HG02970 (cell line): Measurements from ENCODE around the gene MAPK9.
"Not testable (repeated sequence)": the region's sequence is repeated elsewhere in the genome, so short reads cannot be mapped to it uniquely, and the experiment has no call there.

ENCODE experiments used
- ATAC-seq: cut with Tn5 transposase; IDR thresholded peaks from one replicate; pipeline ENCODE4 v1.9.1; 2021; ENCODE audit warnings: mild to moderate bottlenecking, moderate library complexity, moderate number of reproducible peaks; ENCODE audit not compliant: unreplicated experiment, low FRiP score

MAPK9 gene

GRCh38 chr5:180328296-180329137 lies 36.6 kb upstream of the MAPK9 start:
- peak; percentile 67 for ATAC-seq

GRCh38 chr5:180326989-180327565 lies 35.2 kb upstream of the MAPK9 start:
- ATAC-seq: no peak

GRCh38 chr5:180324601-180324950 lies 32.7 kb upstream of the MAPK9 start:
- ATAC-seq: no peak

DNA sequence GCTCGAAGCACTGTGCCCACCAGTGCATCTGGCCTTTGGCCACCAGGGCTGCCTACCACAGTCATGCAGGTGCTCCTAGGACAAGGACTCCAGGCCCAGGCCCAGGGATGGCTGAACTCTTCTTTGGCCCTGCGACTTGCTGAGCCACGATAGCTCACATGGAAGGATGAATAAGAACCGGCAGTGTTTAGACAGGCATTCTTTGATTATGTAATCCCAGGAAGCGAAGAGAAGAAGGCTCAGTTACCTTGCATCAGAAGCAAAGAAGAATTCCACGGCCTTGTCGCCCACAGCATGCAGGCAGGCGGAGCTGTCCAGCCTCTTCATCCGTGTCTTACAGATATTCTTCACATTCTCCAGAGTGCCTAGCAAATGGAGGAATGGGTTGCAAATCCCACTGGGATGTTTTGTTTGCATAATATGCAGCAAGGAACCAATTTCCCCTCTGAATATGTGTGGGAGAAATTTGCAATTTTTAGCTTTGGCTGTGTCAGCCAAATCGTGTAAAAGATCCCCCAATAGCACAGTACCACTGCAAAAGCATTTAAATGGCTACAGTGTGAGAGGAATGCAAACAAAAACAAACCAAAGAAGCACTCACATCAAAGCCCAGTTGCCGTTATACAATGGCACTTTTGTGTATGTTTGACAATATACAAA lies 32.2 kb upstream of the MAPK9 start:
- no peak for ATAC-seq

DNA sequence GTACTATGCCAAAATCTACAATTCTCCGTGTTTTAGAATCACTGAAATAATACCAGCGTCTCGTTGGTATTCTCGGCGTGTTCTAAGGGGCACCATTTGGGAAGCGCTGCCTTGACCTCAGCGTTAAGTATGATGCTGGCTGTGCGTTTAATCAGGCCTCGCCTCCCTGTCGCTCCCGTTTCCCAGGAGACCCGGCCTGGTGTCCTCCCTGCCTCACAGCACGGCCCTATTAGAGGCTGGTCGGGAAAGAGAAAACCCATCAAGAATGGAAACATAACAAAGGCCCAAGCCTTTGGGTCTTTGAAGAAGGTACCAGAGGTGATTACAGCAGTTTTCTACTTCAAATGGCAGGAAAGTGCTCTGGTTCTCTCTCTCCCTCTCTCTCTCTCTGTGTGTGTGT lies 31.3 kb upstream of the MAPK9 start:
- ATAC-seq: no peak

DNA sequence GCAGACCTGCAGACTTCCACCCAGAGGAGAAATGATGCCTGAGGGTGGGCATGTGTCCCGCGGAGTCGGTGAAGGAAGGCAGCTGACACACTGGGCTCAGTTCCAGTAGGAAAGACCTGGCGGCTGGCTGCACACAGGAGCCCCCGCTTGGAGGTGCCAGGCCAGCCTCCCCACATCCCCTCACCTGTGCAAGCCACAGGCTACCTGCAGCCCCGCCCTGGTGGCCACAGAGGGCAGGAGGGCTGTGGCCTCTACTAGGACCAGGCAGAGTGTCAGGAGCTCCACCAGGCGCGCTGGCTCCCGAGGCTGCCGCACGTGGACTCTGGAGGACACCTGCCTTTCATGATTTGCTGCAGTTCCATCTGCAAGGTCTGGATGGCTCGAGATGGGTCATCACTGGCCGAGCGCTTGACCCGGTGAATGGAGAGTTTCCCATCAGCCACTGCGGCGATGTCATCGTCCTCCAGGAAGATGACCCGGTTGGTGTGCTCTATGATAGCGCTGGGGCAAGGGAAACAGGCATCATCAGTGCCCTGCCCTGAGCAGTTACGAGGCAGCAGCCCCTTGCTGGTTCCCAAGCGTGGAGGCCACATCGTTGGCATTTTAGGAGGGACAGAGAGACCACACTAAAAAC lies 26.7 kb upstream of the MAPK9 start:
- no peak for ATAC-seq

DNA sequence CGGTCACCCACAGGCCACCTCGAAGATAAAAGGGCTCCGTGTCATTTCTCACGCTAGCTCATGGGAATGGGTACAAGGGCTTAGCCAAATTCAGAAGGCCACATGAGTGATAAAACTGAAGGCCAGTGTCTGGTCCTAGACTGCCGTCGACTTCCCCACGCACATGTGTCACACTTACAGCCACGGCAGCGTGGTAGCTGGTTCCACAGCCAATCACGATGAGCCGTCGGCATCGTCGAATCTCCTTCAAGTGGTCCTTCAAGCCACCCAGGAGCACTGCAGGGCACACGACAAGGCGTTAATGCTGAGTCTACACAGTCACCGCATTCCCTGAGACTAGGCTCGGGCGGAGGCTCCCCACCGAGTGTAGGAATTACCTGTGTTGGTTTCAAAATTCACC lies 24.7 kb upstream of the MAPK9 start:
- no peak for ATAC-seq

- no peak for ATAC-seq
Observed at GRCh38 chr5:180315762-180316212, 23.9 kb upstream of the MAPK9 start.

DNA sequence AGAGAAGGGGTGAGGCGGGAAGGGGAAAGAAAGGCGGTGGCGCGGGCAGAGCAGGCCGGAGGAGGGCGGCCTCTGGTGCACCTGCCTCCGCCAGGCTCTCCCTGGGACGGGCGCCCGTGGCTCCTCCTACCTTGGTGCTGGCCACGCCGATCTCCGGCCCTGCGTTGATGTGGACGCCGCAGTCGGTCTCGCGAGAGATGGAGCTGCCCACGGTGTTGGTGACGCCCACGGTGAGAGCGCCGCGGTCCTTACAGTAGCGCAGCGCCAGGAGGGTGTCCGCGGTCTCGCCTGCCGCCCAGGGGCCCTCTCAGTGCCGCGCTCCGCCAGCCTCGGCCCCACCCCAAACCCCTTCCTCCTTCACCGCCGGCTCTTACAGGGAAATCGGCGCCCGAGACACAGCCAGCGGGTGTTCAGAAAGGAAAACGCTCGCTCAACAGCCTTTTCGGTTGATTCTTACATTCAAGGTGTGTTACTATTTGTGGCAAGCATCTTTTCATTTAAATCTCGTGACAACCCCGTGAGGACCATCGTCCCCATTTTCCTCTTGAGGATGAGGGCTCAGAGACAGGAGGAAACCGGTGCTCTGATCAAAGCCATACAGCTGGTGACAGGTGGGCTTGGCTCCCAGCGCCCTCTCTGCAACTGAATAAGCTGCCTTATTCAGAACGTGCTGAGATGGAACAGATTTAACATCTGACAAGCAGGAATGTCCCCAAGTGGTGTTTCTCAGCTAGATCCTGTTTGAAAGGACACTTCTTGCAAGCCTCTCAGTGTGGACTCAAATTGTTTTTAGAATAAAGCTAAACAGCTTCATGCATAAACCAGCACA lies 22.0 kb upstream of the MAPK9 start:
- no peak for ATAC-seq

DNA sequence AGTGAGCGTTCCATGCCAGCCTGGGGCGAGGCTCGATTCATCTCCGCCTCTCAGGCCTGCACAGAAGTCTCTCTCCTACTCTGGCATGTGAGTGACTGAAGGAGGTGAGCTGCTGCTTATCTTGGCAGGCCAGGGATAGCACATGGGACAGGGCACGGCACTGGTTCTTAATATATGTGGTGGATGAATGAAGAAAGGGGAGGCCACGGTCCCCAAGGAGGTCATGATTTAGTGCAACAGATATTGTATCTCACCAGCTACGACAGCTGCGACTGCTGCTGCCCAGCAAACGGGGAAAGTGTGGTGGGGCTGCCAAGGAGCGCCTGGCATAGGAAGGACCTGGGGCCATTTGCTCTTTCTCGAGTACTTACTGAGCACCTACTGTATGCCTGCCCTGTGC lies 19.3 kb upstream of the MAPK9 start:
- ATAC-seq: no peak

- ATAC-seq: no peak
Observed at GRCh38 chr5:180306796-180307195, 14.9 kb upstream of the MAPK9 start.

- ATAC-seq: no peak
Observed at GRCh38 chr5:180305481-180305880, 13.6 kb upstream of the MAPK9 start.

- no peak for ATAC-seq
Observed at GRCh38 chr5:180304431-180305375, 12.8 kb upstream of the MAPK9 start.

- no peak for ATAC-seq
Observed at GRCh38 chr5:180304016-180304292, 12.1 kb upstream of the MAPK9 start.

DNA sequence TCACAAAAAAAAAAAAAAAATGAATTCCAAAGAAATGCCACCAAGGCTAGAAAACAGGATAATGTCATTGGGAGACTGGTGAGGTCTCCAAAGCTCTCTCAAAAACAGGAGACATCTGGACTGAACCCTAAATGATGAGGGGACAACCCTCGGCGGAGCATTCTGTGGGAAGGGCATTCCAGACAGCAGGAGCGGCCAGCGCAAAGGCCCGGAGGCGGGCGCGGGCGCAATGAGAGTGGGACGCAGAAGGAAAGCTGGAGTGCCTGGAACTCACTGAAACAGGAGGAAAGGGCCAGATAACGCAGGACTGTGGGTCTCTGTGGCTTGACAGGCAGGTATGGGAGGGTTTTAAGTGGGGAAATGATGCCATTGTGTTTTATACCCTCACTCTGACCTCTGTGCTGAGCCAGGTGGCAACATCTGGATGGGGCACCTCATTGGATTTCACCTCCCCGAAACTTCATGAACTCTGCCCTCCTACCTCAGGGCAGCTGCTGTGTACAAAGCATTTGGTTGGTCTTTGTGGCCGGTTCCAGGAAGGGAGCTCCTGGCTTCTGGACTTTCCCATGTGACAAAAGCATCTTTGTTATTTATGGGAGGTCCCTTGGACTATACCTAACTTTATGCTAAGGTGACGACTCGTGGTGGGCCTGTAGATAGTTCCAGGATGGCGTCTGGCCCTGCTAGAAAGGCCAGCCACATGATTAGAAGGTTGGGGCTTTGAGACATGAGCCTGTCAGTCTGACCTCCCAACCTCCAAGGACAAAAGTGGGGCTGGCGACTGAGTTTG lies 11.5 kb upstream of the MAPK9 start:
- no peak for ATAC-seq

- no peak for ATAC-seq
Observed at GRCh38 chr5:180302256-180302655, 10.4 kb upstream of the MAPK9 start.

DNA sequence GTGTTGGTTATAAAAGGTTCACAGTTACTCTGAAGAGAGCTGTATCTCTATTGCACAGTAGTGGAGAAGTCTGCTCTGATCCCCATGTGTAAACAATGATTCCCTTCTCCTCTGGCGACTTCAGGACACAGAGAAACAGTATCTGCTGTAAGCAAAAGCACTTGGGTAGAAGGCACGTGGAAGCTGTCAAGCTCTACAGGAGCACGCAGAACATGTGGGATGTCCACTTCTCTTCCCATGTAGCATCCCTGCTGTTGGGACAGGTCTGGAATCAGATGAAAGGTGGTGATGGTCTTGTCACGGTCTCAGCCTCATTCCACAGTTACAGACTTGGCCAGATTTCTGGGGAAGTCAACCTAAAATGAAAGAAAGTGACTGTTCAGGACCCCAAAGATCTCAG lies 9.4 kb upstream of the MAPK9 start:
- no peak for ATAC-seq

DNA sequence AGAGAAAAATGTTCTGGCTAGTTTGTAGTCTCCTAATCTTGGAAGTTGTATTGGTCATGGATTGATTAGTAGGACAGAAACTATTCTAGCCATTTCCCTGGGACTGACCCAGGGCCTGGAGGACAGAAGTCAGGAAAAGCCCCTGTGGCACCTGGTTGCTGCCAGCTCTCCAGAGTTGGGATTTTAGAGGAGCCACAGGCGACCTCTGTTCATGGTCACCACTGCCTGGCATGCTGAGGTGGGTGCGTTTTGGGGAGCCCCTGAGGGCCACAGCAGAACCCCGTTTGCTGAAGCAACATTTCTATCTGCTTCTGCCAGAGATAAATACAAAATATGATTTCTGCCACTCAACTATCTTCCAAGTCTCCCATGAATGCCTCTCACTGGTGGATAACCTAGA lies 7.6 kb upstream of the MAPK9 start:
- no peak for ATAC-seq

GRCh38 chr5:180299014-180299413 lies 7.1 kb upstream of the MAPK9 start:
- ATAC-seq: not testable (repeated sequence)
